IPS DF 4.7 (cell line): ENCODE results near the gene HS3ST1.
"Not testable (repeated sequence)": the region's sequence is repeated elsewhere in the genome, so short reads cannot be mapped to it uniquely, and the experiment has no call there.

ENCODE experiments used
- DNase-seq: peaks from one replicate; pipeline ENCODE4 v3.0.0-alpha.2; 2013; ENCODE audit warnings: low spot score; ENCODE audit errors: extremely low read depth

Gene HS3ST1

DNA sequence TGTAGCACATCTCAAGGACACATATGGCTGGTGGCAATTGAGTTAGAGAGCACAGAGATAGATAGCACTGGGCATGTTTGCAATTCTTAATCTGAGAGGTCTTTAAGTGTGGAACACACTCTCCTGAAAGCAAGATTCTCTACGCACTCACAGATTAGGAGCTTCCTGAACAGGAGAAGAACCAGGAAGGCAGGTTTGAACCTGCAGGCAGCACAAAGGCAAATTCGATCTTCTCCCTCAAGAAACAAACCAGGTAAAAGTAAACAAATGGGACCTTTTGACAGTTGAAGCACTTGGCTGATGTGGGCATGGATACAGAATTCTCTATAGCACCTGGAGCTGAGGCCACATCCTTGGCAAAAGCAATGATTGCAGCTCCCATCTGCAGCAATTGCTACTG, 24.3 kb downstream of the HS3ST1 start:
- no peak for DNase-seq

DNA sequence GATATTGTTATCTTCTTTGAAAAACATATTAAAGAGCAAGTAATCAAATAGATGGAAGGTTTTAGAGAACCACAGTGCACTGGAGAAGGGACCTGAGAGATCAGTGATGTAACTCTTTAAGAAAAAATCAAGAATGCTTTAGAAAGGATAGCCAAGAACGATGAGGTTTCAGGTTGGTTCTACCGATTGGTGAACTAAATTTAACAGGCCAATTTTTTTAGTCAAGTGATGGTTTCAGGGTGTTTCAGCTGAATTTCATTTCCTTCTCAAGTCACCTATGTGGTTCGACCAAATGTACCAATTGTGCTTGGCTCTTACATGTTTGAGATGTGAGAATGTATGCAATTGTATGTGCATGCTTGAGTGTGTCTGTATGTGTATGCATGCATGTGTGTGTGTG, 26.5 kb downstream of the HS3ST1 start:
- DNase-seq: no peak

- no peak for DNase-seq
Measured at GRCh38 chr4:11399461-11399971, 29.2 kb downstream of the HS3ST1 start.

GRCh38 chr4:11397819-11398610, 30.7 kb downstream of the HS3ST1 start:
- no peak for DNase-seq

GRCh38 chr4:11397146-11397545, 31.5 kb downstream of the HS3ST1 start:
- DNase-seq: no peak

GRCh38 chr4:11393551-11393950, 35.1 kb downstream of the HS3ST1 start:
- no peak for DNase-seq

DNA sequence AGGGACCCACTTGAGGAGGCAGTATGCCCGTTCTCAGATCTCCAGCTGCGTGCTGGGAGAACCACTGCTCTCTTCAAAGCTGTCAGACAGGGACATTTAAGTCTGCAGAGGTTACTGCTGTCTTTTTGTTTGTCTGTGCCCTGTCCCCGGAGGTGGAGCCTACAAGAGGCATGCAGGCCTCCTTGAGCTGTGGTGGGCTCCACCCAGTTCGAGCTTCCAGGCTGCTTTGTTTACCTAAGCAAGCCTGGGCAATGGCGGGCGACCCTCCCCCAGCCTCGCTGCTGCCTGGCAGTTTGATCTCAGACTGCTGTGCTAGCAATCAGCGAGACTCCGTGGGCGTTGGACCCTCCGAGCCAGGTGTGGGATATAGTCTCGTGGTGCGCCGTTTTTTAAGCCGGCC, 44.6 kb downstream of the HS3ST1 start:
- DNase-seq: not testable (repeated sequence)

GRCh38 chr4:11376571-11376970, 52.1 kb downstream of the HS3ST1 start:
- no peak for DNase-seq

GRCh38 chr4:11376146-11376545, 52.5 kb downstream of the HS3ST1 start:
- no peak for DNase-seq

GRCh38 chr4:11368701-11369115, 60.0 kb downstream of the HS3ST1 start:
- DNase-seq: no peak

DNA sequence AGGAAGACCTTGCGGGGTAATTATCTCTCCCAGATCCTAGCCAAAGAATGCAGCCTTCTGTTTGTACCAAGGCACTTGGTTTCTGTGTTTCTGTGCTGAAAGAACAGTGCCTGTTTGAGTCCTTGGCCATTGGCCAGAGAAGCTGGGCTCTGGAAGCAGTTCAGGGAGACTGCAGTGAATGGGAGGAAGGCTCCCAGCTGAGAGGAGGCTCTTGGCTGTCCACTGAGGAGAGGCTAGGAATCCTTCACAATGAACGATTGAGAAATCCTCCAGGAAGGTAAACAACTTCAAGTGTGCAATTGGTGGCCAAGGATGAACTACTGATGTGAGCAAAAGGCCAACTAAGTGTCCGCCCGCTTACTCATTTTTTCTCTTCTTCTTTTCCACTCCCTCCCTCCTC, 61.3 kb downstream of the HS3ST1 start:
- DNase-seq: no peak

DNA sequence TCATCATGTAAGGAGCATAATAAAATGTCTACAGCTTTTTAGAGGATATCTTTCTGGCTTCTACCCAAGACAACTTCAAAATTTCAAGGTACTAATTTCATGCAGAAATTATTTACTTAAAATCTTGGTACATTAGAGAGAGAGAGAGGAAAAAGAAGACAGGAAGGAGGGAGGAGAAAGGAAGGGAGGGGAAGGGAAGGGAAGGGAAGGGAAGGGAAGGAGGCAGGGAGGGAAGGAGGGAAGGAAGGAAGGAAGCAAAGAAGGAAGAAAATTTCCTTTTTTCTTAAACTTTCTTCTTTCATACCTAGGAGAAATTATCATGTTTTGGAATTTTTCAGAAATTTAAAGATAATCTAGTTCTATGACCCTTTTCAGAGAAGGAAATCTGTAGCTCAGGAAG, 61.8 kb downstream of the HS3ST1 start:
- no peak for DNase-seq

DNA sequence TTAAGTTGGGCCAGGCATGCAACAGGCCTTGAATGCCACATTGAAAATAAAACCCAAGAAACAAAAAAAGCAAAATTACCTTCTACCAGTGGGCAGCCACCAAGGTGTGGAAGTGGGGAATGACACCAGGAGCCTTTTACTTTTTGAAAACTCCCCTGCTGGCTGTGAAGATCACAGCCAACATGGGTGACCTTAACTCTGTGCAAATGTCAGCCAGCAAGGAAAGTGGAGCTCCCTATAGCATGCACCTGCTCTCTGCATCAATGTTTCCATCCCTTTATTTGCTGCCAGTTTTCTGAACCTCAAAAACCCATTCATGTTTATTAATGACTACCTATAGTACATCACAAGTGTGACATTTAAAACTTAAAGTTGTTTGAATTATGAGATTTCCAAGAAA, 63.7 kb downstream of the HS3ST1 start:
- DNase-seq: no peak

DNA sequence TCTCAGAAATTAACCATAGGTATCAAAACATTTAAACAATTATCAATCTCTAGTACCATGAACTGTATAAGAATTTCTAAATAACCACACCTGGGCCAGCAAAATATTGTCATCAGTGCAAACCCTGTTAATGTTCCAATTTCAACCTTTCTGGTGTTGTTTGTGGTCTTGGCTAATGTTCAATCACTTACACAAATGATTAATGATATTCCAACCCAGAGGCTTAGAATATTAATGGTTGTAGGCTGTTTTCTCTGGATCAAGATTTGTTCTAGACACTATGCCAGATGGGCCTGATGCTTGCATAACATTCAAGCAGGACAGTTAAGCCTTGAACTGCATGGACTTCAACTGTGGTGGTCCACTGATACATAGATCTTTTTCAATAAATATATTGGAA, 69.1 kb downstream of the HS3ST1 start:
- no peak for DNase-seq

GRCh38 chr4:11355226-11355625, 73.5 kb downstream of the HS3ST1 start:
- peak; percentile 51 for DNase-seq

DNA sequence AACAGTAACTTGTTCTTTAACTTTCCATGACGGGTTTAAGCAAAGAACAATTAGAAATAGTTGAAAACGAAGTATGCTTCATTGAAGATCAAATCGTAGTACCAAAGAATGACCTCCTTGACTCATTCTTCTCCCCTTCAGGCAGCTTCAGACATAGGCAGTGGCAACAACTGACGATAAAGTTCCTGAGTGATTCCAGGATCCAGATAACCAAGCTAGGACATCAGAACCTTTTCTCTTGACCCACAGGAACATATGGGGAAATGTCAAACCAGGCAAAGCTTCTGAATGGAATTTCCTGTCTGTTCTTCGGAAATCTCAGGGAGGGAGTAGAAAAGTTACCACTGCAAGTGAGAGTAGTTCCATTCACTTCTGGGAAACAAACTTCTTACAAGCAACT, 74.2 kb downstream of the HS3ST1 start:
- DNase-seq: no peak

- no peak for DNase-seq
Measured at GRCh38 chr4:11348449-11349088, 80.1 kb downstream of the HS3ST1 start.

GRCh38 chr4:11344916-11345315, 83.8 kb downstream of the HS3ST1 start:
- no peak for DNase-seq

- DNase-seq: no peak
Measured at GRCh38 chr4:11343536-11343935, 85.2 kb downstream of the HS3ST1 start.
